Suppressor macrophage treated with lipopolysaccharide for 4 hours (primary cell): ENCODE results near the gene U2SURP.

Experiments
- DNase-seq: peaks from one replicate; pipeline ENCODE4 v3.0.0-alpha.2; 2020

U2SURP gene

GRCh38 chr3:143001369-143002082 lies at the start of gene U2SURP:
TSS of gene U2SURP (plus strand) at chr3:143001570. CDS start at chr3:143001629, 59 bp downstream.
- peak; percentile 98 for DNase-seq

GRCh38 chr3:142951794-142952193 lies 49.6 kb upstream of the U2SURP start:
- no peak for DNase-seq

- DNase-seq = no peak
Measured at GRCh38 chr3:142952272-142953193, 48.8 kb upstream of the U2SURP start.

- DNase-seq = no peak
Measured at GRCh38 chr3:142953443-142953842, 47.9 kb upstream of the U2SURP start.

- DNase-seq = peak; percentile 23
Measured at GRCh38 chr3:142958707-142959106, 42.7 kb upstream of the U2SURP start.

GRCh38 chr3:142960322-142960850 lies 41.0 kb upstream of the U2SURP start:
- no peak for DNase-seq

- DNase-seq = no peak
Measured at GRCh38 chr3:142961539-142961938, 39.8 kb upstream of the U2SURP start.

GRCh38 chr3:142962175-142962519 lies 39.2 kb upstream of the U2SURP start:
- DNase-seq = no peak

GRCh38 chr3:142962520-142963233 lies 38.7 kb upstream of the U2SURP start:
- no peak for DNase-seq

GRCh38 chr3:142963234-142963515 lies 38.2 kb upstream of the U2SURP start:
- DNase-seq = no peak

- DNase-seq = peak; percentile 22
Measured at GRCh38 chr3:142963516-142964448, 37.6 kb upstream of the U2SURP start, which contains the start of gene PAQR9. TSS of gene PAQR9 (minus strand) at chr3:142963674. CDS start at chr3:142963336, 338 bp downstream.

GRCh38 chr3:142965581-142965980 lies 35.8 kb upstream of the U2SURP start:
- peak; percentile 27 for DNase-seq

GRCh38 chr3:142966808-142967207 lies 34.6 kb upstream of the U2SURP start:
- no peak for DNase-seq

- DNase-seq = no peak
Measured at GRCh38 chr3:142968319-142969025, 32.9 kb upstream of the U2SURP start.

GRCh38 chr3:142971431-142971830 lies 29.9 kb upstream of the U2SURP start:
- DNase-seq = no peak

- DNase-seq = no peak
Measured at GRCh38 chr3:142972092-142972753, 29.1 kb upstream of the U2SURP start.

GRCh38 chr3:142973217-142974009 lies 28.0 kb upstream of the U2SURP start:
- no peak for DNase-seq

- DNase-seq = no peak
Measured at GRCh38 chr3:142975316-142975995, 25.9 kb upstream of the U2SURP start.
